CD1c-positive myeloid dendritic cell (primary cell): ENCODE data around the gene MTHFR.

Experiments used
- DNase-seq: peaks from one replicate; pipeline ENCODE4 v3.0.0-alpha.2; 2016; ENCODE audit errors: extremely low spot score

MTHFR gene

DNA sequence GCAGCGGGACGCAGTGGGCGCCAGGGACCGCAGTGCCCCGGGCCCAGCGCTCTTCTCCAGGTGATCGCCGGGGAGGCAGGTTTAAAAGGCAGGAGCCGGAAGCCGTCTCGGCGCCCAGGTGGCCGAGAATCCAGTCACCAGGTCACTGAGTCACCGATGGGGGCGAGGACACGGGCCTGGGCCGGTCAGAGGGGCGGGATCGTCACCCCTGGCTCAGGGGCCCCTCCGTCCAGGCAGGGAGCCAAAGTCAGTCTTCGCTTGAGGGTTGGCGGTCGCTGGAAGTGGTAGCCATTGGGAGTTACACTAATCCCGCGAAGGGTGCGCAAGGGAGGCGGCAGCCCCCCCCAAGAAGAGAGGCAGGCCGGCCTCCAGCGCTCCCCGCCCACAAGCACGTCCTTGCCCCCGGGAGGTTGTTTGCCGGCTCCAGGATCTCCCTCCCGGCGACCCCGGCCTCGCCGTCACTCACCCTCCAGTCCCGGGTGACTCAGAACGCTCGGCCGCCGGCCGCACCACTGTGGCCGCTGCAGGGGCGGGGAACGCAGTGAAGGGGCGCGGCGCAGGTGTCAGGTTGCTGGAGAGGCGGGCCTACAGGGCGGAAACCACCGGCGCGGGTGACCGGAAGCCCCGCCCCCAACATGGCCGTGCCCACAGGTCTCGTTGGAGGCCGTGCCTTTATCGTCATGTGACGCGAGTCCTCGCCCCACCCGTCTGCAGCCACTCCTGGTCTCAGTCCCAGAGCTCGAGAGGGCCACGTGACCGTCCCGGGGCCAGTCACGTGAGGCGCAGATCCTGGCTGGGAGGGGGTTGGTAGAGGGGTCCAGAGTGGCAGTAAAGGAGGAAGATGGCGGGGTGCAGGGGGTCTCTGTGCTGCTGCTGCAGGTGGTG is at the start of gene MTHFR, which contains the start of gene CLCN6:
Gene MTHFR, minus strand, starts transcription at position 543 of the 885 bp plus-strand sequence. CDS start 2,848 bp downstream, outside the sequence.
Gene CLCN6, plus strand, starts transcription at position 770 of the 885 bp plus-strand sequence. Its CDS starts 72 bp downstream, at position 842.
- DNase-seq: peak; percentile 99

- DNase-seq: no peak
Measured at GRCh38 chr1:11855430-11855829, 49.7 kb upstream of the MTHFR start.

DNA sequence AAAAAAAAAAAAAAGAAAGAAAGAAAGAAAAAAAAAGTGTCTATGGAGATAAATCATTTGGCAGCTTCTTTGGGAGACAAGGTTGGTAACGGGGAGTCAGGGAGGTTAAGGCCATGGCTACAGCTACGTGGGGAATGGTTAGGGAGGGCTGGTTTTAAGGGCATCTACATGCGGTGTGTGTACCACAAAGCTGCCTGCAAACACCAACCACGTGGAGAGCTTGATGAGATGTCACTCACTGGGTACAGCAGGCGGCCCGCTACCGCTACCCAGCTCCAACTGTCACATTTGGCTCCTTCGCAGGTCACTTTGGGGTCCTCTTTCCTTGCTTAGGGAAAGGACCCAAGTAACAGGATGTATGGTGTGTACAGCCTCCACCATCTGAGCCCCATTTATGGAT is 48.8 kb upstream of the MTHFR start:
- no peak for DNase-seq

GRCh38 chr1:11851180-11851579 is 45.4 kb upstream of the MTHFR start:
- DNase-seq: peak; percentile 62

DNA sequence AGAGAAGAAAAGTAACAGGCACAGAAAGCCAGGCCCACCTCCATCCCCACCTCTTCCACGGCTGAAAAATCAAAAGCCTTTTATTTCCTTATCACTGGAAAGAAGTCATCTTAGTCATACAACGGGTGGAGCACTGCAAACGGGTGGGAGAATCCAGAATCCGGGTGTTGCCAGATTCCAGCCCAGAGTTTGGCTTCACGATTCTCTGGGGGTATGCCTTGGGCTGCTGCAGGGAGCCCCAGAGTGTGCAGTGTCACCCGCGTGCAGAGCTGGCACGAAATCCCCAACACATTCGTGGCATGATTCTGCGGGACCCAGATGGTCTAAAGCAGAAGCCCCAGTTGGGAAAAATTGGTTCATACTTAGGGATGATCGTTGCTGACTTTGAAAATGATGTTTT is 44.4 kb upstream of the MTHFR start:
- no peak for DNase-seq

- no peak for DNase-seq
Measured at GRCh38 chr1:11848373-11848700, 42.6 kb upstream of the MTHFR start.

DNA sequence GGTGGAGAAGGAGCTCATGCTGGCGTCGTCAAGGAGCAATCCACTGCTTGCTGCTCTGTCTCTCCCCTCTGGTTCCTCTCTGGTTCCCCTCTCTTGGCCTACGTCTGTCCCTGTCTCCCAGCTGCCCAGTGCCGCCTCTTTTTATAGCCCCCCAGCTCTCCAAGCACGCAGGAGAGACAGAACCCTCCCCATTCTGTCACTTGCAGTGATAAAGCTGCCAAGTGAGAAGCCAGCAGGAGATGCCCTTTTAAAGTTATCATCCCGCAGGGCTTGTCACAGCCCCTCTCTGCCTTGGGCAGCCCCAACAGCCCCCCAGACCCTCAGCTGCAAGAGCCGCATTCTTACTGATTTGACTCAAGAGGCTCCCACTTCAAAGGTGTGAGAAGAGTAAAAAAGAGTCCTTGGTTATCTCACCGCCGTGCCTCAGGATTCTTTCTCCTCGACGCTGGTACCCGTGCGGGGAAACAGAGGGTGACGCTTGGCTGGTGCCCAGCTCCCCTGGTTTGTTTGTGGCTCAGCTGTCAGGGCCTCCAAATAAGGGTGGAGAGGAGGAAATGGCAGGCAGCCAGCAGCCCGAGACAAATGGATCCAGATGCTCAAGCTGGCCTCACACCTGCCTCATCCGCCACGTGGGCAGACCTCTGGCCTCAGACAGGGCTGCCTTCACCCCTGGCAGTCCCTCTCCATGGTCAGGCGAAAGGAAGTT is 42.1 kb upstream of the MTHFR start, which contains the start of gene NPPA:
Gene NPPA, minus strand, starts transcription at position 117 of the 706 bp plus-strand sequence. Its CDS starts 99 bp downstream, at position 18.
- no peak for DNase-seq

- no peak for DNase-seq
Measured at GRCh38 chr1:11845641-11846335, 40.0 kb upstream of the MTHFR start.

GRCh38 chr1:11842154-11843041 is 36.6 kb upstream of the MTHFR start:
- DNase-seq: peak; percentile 43

- DNase-seq: peak; percentile 33
Measured at GRCh38 chr1:11841245-11842153, 35.7 kb upstream of the MTHFR start.

GRCh38 chr1:11839727-11840705 is 34.3 kb upstream of the MTHFR start:
- no peak for DNase-seq

- peak; percentile 75 for DNase-seq
Measured at GRCh38 chr1:11838349-11839272, 32.8 kb upstream of the MTHFR start.

DNA sequence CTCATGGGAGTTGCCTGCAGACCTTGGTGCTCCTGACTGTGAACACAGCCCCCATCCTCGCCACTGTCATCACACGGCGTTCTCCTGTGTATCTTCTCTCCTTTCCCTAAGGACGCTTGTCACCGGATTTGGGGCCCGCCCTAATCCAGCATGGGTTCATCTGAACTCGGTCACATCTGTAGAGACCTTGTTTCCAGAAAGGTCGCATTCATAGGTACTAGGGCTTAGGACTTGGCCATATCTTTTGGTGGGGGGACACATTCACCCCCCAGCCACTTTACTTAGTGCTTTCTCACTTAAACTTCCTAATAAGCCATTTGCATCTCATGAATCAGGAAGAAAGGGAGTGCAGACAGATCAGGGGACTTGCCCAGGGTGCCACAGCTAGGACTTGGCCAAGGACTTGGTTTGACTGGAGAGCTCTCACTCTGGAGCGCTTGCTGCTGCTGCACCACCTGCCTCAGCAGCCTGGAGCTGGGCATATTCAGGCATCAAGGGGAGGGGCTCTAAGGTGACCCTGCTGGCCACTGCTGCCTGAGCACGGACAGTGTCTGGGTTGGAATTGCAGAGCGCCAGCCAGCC is 32.1 kb upstream of the MTHFR start:
- no peak for DNase-seq

GRCh38 chr1:11836955-11837766 is 31.4 kb upstream of the MTHFR start:
- no peak for DNase-seq

- no peak for DNase-seq
Measured at GRCh38 chr1:11835441-11836225, 29.9 kb upstream of the MTHFR start.

DNA sequence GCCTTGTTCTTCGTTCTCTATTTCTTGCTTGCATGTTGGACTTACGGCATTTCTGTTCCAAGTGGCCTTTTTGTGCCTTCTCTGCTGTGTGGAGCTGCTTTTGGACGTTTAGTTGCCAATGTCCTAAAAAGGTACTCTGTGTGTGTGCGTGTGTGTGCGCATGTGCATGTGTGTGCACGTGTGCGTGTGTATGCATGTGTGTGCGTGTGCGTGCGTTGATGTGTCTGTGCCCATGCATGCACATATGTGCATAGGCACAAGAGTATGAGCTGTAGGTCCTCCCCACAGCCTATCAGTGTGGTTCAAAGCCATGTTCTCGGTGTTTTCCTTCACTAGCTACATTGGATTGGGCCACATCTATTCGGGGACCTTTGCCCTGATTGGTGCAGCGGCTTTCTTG is 28.1 kb upstream of the MTHFR start:
- no peak for DNase-seq
